Omental fat pad (tissue), 4 donors: ENCODE data around the gene HADH. TPM values are rescaled to one million over a fixed set of nuclear protein-coding genes. Genes with fewer than 3 reads are reported as not detected.
A peak's percentile ranks its signal among the peaks of the same experiment; 100 is the strongest.
"Not testable (repeated sequence)": the region's sequence is repeated elsewhere in the genome, so short reads cannot be mapped to it uniquely, and the experiment has no call there.

ENCODE experiments used
- ATAC-seq: fragments of 150-250 bp; one replicate; pipeline ENCODE4 v1.9.1; 2016; ENCODE audit warnings: mild to moderate bottlenecking, moderate library complexity; ENCODE audit not compliant: low FRiP score
- DNase-seq: peaks from one replicate; pipeline ENCODE4 v3.0.0-alpha.2; 2019; ENCODE audit warnings: low spot score
- total RNA-seq, 4 donors: library from RNA; depleted of rRNA; stranded (reverse); fragments of >200 nt; gene quantifications; one replicate each; pipeline ENCODE4 v1.1.0, GENCODE V29; 2016
- TF ChIP-seq, protein P1 (sequence below), 3 donors: fragments of 450-650 bp; IDR thresholded peaks; one replicate each; pipeline ENCODE4 v1.5.1; 2016 to 2017; ENCODE audit warnings: antibody characterized with exemption in 3 of 3, mild to moderate bottlenecking in 3 of 3, moderate library complexity in 2 of 3

The HADH gene
- total RNA-seq: 100 to 1,000 TPM in 3 of 4 donors, 10 to 100 TPM in 1; 80.2 to 154 (median 119) TPM

- DNase-seq (peak; percentile 75), ATAC-seq (peak; percentile 100)
- TF ChIP-seq, protein P1, sequence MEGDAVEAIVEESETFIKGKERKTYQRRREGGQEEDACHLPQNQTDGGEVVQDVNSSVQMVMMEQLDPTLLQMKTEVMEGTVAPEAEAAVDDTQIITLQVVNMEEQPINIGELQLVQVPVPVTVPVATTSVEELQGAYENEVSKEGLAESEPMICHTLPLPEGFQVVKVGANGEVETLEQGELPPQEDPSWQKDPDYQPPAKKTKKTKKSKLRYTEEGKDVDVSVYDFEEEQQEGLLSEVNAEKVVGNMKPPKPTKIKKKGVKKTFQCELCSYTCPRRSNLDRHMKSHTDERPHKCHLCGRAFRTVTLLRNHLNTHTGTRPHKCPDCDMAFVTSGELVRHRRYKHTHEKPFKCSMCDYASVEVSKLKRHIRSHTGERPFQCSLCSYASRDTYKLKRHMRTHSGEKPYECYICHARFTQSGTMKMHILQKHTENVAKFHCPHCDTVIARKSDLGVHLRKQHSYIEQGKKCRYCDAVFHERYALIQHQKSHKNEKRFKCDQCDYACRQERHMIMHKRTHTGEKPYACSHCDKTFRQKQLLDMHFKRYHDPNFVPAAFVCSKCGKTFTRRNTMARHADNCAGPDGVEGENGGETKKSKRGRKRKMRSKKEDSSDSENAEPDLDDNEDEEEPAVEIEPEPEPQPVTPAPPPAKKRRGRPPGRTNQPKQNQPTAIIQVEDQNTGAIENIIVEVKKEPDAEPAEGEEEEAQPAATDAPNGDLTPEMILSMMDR (IDR thresholded peaks at IDR 0.05): no peak
Measured at GRCh38 chr4:107989537-107990386, at the start of gene HADH. Gene HADH, plus strand, starts transcription at chr4:107989889. Its CDS starts 44 bp downstream, at chr4:107989933.

DNA sequence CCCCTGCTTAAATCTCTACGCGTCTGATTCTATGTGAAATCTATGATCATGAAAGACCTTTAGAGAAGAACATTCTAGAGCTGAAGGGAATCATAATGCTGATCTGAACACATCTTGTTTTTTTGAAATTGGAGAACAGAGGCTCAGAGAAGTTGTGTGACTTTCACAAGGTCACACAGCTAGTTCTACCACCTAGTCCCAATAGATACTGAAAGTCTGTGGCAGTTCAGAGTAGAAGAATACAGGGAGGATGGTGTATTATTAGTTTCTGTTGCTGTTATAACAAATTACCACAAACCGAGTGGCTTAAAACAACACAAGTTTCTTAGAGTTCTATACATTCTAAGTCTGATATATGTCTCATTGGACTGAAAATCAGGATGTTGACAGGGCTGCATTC is 43.9 kb upstream of the HADH start:
- TF ChIP-seq, protein P1 (IDR thresholded peaks at IDR 0.05): no peak
- ATAC-seq (no peak), DNase-seq (no peak)

GRCh38 chr4:107950746-107951540 is 38.7 kb upstream of the HADH start:
- ATAC-seq: no peak
- DNase-seq: no peak
- TF ChIP-seq, protein P1 (IDR thresholded peaks at IDR 0.05): no peak

- ATAC-seq (no peak), DNase-seq (no peak)
- TF ChIP-seq, protein P1 (IDR thresholded peaks at IDR 0.05): no peak
Measured at GRCh38 chr4:107951551-107951950, 38.1 kb upstream of the HADH start.

- ATAC-seq (no peak), DNase-seq (no peak)
- TF ChIP-seq, protein P1 (IDR thresholded peaks at IDR 0.05): no peak
Measured at GRCh38 chr4:107956011-107956410, 33.7 kb upstream of the HADH start.

- ATAC-seq: no peak
- TF ChIP-seq, protein P1 (IDR thresholded peaks at IDR 0.05): no peak
- DNase-seq: no peak
Measured at GRCh38 chr4:107966903-107967302, 22.8 kb upstream of the HADH start.

DNA sequence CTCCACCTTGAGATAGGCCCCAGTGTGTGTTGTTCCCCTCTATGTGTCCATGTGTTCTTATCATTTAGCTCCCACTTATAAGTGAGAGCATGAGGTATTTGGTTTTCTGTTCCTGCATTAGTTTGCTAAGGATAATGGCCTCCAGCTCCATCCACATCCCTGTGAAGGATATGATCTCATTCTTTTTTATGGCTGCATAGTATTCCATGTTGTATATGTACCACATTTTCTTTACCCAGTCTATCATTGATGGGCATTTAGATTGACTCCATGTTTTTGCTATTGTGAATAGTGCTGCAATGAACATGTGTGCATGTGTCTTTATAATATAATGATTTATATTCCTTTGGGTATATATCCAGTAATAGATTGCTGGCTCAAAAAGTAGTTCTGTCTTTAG is 22.2 kb upstream of the HADH start:
- DNase-seq, ATAC-seq: not testable (repeated sequence)

DNA sequence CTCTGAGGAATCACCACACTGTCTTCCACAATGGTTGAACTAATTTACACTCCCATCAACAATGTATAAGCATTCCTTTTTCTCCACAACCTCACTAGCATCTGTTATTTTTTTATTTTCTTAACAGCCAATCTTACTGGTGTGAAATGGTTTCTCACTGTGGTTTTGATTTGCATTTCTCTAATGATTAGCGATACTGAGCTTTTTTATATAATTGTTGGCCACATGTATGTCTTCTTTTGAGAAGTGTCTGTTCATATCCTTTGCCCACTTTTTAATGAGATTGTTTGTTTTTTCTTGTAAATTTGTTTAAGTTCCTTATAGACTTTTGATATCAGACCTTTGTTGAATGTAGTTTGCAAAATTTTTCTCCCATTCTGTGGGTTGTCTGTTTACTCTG is 21.8 kb upstream of the HADH start:
- not testable (repeated sequence) for ATAC-seq

More for the DNA sequence above, 21.8 kb upstream of the HADH start:
- not testable (repeated sequence) for DNase-seq
